ENCODE data around the gene KIF6. TPM values are rescaled to one million over a fixed set of nuclear protein-coding genes. Genes with fewer than 3 reads are reported as not detected.

KIF6 gene
- total RNA-seq, 1 experiment from 2014 or later: not detected

DNA sequence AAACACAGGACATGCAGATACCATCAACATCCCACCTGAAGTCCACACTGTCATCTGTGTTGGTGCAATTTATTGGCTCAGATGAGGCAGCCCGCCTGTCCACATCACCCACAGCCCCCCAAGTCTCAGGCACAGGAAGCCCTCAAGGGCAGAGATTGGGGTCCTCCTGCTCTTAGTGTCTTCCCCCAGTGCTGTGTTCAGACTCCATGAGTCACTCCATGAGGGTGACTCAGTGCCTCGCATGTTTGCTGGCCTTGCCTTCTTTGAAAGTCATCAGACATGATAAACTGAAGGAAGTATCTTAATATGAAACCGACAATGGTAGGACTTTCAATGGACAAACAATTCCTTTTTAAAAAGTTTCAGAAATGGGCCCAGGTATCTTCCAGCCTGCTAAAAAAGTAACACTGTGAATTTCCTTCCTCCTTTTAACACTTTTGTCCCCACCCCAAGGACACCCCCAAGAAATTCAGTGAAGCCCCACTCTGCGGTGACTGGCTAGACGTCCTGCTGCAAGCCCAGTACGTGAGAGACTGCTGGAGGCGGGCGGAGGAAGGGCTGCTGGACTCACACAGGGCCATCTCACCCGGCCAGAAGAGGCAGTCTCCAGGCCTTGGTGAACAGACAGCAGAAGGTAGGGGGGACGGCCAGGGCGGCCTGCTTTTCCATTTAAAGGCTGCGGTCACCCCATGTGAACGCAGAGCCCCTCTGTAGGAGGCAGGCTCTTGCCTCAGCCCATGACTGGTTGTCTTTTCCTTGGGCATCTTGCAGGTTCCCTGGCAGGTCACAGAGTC, 359.7 kb downstream of the KIF6 start:
- H3K4me3 ChIP-seq (replicated peaks in 1 of 2; ENCODE audit: low read depth in 1 of 2, low read length in 2 of 2): no peak overlapping the region
- no peaks in the 10 kb centered on the region for H3K9me3 ChIP-seq (ENCODE audit: control insufficient read depth in 1 of 2, insufficient read depth in 1 of 2, low read depth in 1 of 2, low read length in 2 of 2)
- no peak overlapping the region for H3K9ac ChIP-seq (ENCODE audit: low read length)
- H3K36me3 ChIP-seq (ENCODE audit: control insufficient read depth in 1 of 2, insufficient read depth in 2 of 2, low read length in 2 of 2): no peaks in the 10 kb centered on the region
- CTCF ChIA-PET: no interaction called here
- POLR2A ChIA-PET: no interaction called here
- no peak for DNase-seq (ENCODE audit: low read depth, low spot score)
- peak overlapping the region; percentile 1; the same call in 1 of the 2 replicates for H3K4me2 ChIP-seq (ENCODE audit: low read length)
- intact Hi-C loops (cut with micrococcal nuclease): no loop called here
- RAD21 ChIA-PET (ENCODE audit: low non-redundant PET in 1 of 2, low total read pairs in 2 of 2, uncharacterized antibody in 2 of 2, unreplicated experiment in 2 of 2): no interaction called here
- no peaks in the 10 kb centered on the region for H3K27me3 ChIP-seq (ENCODE audit: insufficient read depth, low read length)
- no peak overlapping the region for H3K27ac ChIP-seq (ENCODE audit: low read depth, low read length)
- no peaks in the 10 kb centered on the region for H4K20me1 ChIP-seq (ENCODE audit: insufficient read depth)
- H2AFZ ChIP-seq (ENCODE audit: low read depth, low read length, poor library complexity, severe bottlenecking): no peak overlapping the region
- no peak for ATAC-seq
- BruUV-seq (replicated peaks): no TSS peak
- TF ChIP-seq JUND (IDR thresholded peaks at IDR 0.05): peak; percentile 25; the same call in 1 of the 2 replicates
- no peak for TF ChIP-seq EZH2 (IDR thresholded peaks at IDR 0.05)
- no peak for TF ChIP-seq SP1 (IDR thresholded peaks at IDR 0.05; ENCODE audit: low read depth)
- H3K79me2 ChIP-seq (ENCODE audit: insufficient read depth, low read length): no peaks in the 10 kb centered on the region
- peaks cover 0 to 15% of the 10 kb centered on the region in 2 experiments; a peak in 2 of 4 replicates for H3K4me1 ChIP-seq (ENCODE audit: control insufficient read depth in 1 of 2, insufficient read depth in 2 of 2, low read length in 2 of 2)
- no peaks in the 10 kb centered on the region for H3K9me2 ChIP-seq (ENCODE audit: insufficient read depth)

DNA sequence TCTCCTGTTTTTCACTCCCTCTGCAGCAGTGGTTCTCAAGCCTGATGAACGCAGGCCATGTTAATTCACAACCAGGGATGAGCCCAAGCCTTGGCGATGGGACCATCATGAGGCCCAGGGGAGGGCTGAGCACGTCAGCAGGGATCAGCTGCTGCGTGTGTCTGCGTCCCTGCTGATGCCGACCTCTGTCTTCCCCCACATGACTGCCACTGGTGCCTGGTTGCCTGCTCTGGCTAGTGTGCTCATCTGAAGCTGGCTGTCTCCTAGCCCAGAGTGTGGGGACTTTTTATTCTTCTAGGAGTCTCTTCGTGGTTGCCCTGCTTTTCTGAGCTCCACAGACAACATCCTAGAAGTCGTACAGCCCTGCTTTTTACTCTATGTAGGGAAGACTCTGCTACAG, 361.9 kb downstream of the KIF6 start:
- H3K27ac ChIP-seq (ENCODE audit: low read depth, low read length): no peak overlapping the region
- POLR2A ChIA-PET: no interaction called here
- no peak overlapping the region for H3K4me2 ChIP-seq (ENCODE audit: low read length)
- no peak overlapping the region for H2AFZ ChIP-seq (ENCODE audit: low read depth, low read length, poor library complexity, severe bottlenecking)
- BruUV-seq (replicated peaks): no TSS peak
- H3K9me2 ChIP-seq (ENCODE audit: insufficient read depth): no peaks in the 10 kb centered on the region
- RAD21 ChIA-PET (ENCODE audit: low non-redundant PET in 1 of 2, low total read pairs in 2 of 2, uncharacterized antibody in 2 of 2, unreplicated experiment in 2 of 2): no interaction called here
- H3K79me2 ChIP-seq (ENCODE audit: insufficient read depth, low read length): no peaks in the 10 kb centered on the region
- no peaks in the 10 kb centered on the region for H3K27me3 ChIP-seq (ENCODE audit: insufficient read depth, low read length)
- no peaks in the 10 kb centered on the region for H4K20me1 ChIP-seq (ENCODE audit: insufficient read depth)
- no peak overlapping the region for H3K4me3 ChIP-seq (replicated peaks in 1 of 2; ENCODE audit: low read depth in 1 of 2, low read length in 2 of 2)
- DNase-seq (ENCODE audit: low read depth, low spot score): no peak
- no peaks in the 10 kb centered on the region for H3K36me3 ChIP-seq (ENCODE audit: control insufficient read depth in 1 of 2, insufficient read depth in 2 of 2, low read length in 2 of 2)
- CTCF ChIA-PET: interaction anchor here (0.8 to 1.6 kb wide), 2 partner anchors 13 to 530 kb away, joined by 4 to 6 read pairs; no protein-coding TSS in a partner anchor
- H3K4me1 ChIP-seq (ENCODE audit: control insufficient read depth in 1 of 2, insufficient read depth in 2 of 2, low read length in 2 of 2): peaks cover 0 to 15% of the 10 kb centered on the region in 2 experiments; a peak in 2 of 4 replicates
- ATAC-seq: no peak
- H3K9me3 ChIP-seq (ENCODE audit: control insufficient read depth in 1 of 2, insufficient read depth in 1 of 2, low read depth in 1 of 2, low read length in 2 of 2): no peaks in the 10 kb centered on the region
- H3K9ac ChIP-seq (ENCODE audit: low read length): no peak overlapping the region
- intact Hi-C loops (cut with micrococcal nuclease): loop anchor here (5.0 kb wide), 1 partner anchor 944 kb away; no protein-coding TSS in a partner anchor
- TF ChIP-seq SRF (IDR thresholded peaks at IDR 0.05; ENCODE audit: low read depth) (no peak), SIN3A (IDR thresholded peaks at IDR 0.05; ENCODE audit: low read depth) (no peak), POLR2A (IDR thresholded peaks at IDR 0.05; ENCODE audit: borderline replicate concordance, extremely low read depth, insufficient read depth, insufficient read length) (no peak), TCF7L2 (IDR thresholded peaks at IDR 0.05; ENCODE audit: borderline replicate concordance, extremely low read depth, insufficient read depth, insufficient read length) (no peak), FOSL1 (IDR thresholded peaks at IDR 0.05; ENCODE audit: low read depth) (no peak), YY1 (IDR thresholded peaks at IDR 0.05; ENCODE audit: extremely low read depth, insufficient replicate concordance, low read depth, low read length) (no peak), CBX3 (IDR thresholded peaks at IDR 0.05; ENCODE audit: low read depth) (no peak), ZNF274 (IDR thresholded peaks at IDR 0.05; ENCODE audit: low read depth, low read length) (no peak), CEBPB (IDR thresholded peaks at IDR 0.05; ENCODE audit: low read depth) (no peak)
- TF ChIP-seq, protein P1, sequence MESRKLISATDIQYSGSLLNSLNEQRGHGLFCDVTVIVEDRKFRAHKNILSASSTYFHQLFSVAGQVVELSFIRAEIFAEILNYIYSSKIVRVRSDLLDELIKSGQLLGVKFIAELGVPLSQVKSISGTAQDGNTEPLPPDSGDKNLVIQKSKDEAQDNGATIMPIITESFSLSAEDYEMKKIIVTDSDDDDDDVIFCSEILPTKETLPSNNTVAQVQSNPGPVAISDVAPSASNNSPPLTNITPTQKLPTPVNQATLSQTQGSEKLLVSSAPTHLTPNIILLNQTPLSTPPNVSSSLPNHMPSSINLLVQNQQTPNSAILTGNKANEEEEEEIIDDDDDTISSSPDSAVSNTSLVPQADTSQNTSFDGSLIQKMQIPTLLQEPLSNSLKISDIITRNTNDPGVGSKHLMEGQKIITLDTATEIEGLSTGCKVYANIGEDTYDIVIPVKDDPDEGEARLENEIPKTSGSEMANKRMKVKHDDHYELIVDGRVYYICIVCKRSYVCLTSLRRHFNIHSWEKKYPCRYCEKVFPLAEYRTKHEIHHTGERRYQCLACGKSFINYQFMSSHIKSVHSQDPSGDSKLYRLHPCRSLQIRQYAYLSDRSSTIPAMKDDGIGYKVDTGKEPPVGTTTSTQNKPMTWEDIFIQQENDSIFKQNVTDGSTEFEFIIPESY (IDR thresholded peaks at IDR 0.05; ENCODE audit: extremely low read depth, insufficient replicate concordance, low read length): no peak
- TF ChIP-seq, protein P2, sequence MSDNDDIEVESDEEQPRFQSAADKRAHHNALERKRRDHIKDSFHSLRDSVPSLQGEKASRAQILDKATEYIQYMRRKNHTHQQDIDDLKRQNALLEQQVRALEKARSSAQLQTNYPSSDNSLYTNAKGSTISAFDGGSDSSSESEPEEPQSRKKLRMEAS (IDR thresholded peaks at IDR 0.05): no peak
- TF ChIP-seq, protein P3, sequence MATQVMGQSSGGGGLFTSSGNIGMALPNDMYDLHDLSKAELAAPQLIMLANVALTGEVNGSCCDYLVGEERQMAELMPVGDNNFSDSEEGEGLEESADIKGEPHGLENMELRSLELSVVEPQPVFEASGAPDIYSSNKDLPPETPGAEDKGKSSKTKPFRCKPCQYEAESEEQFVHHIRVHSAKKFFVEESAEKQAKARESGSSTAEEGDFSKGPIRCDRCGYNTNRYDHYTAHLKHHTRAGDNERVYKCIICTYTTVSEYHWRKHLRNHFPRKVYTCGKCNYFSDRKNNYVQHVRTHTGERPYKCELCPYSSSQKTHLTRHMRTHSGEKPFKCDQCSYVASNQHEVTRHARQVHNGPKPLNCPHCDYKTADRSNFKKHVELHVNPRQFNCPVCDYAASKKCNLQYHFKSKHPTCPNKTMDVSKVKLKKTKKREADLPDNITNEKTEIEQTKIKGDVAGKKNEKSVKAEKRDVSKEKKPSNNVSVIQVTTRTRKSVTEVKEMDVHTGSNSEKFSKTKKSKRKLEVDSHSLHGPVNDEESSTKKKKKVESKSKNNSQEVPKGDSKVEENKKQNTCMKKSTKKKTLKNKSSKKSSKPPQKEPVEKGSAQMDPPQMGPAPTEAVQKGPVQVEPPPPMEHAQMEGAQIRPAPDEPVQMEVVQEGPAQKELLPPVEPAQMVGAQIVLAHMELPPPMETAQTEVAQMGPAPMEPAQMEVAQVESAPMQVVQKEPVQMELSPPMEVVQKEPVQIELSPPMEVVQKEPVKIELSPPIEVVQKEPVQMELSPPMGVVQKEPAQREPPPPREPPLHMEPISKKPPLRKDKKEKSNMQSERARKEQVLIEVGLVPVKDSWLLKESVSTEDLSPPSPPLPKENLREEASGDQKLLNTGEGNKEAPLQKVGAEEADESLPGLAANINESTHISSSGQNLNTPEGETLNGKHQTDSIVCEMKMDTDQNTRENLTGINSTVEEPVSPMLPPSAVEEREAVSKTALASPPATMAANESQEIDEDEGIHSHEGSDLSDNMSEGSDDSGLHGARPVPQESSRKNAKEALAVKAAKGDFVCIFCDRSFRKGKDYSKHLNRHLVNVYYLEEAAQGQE (IDR thresholded peaks at IDR 0.05; ENCODE audit: low read depth): no peak
